Measurements from ENCODE around the gene UBAP1L. TPM values are rescaled to one million over a fixed set of nuclear protein-coding genes. Genes with fewer than 3 reads are reported as not detected.
"Not testable (repeated sequence)": the region's sequence is repeated elsewhere in the genome, so short reads cannot be mapped to it uniquely, and the experiment has no call there.

UBAP1L gene
- total and polyA plus RNA-seq, 8 donors: 1.5 to 11.4 (median 2.6) TPM

DNA sequence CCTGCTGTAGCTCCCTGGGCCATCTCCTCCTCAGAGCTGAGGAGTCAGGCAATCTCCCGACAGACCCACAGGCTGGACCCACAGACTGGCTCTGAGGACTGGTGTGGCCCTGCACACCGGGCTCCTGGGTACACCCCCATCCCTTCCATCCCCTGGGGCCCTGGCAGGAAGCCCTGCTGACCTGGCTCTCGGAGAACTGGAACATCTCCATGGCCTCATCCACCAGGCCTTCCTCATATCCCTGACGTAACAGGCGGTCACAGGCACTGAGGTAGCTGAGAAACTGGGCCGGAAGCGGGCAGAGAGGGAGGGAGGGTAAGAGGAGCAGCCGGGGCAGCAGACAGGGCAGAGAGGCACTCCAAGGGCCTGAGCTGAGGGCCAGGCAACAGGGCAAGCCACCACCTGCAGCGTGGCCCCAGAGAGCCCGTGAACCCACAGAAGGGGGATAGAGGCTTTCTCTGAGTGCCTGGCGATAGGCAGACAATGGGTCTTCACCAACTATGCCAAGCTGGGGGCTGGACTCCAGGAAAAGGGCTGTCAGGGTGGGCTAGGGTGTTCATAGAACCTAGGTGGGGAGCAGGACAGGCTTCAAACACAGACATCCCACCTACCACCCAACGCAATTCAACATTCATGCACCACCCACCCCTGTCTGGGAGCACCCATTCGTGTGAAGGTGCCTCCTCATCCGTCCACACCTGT is 20.6 kb downstream of the UBAP1L start:
- FAIRE-seq (no peak), DNase-seq (peak in 1 of 6 donors; percentile 44), ATAC-seq (peak in 1 of 4 donors; percentile 11)
- TF ChIP-seq, protein P1, sequence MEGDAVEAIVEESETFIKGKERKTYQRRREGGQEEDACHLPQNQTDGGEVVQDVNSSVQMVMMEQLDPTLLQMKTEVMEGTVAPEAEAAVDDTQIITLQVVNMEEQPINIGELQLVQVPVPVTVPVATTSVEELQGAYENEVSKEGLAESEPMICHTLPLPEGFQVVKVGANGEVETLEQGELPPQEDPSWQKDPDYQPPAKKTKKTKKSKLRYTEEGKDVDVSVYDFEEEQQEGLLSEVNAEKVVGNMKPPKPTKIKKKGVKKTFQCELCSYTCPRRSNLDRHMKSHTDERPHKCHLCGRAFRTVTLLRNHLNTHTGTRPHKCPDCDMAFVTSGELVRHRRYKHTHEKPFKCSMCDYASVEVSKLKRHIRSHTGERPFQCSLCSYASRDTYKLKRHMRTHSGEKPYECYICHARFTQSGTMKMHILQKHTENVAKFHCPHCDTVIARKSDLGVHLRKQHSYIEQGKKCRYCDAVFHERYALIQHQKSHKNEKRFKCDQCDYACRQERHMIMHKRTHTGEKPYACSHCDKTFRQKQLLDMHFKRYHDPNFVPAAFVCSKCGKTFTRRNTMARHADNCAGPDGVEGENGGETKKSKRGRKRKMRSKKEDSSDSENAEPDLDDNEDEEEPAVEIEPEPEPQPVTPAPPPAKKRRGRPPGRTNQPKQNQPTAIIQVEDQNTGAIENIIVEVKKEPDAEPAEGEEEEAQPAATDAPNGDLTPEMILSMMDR (IDR thresholded peaks at IDR 0.05): no peak
- Histone ChIP-seq H3K27ac (no peak overlapping the region), H3K27me3 (no peaks in the 10 kb centered on the region), H3K4me3 (no peak overlapping the region), H3K36me3 (peaks cover 0 to 10% (median 2%) of the 10 kb centered on the region in 3 donors), H3K4me1 (no peaks in the 10 kb centered on the region), H3K9me3 (no peaks in the 10 kb centered on the region)
- WGBS, 2 donors: 87 to 90% methylated on average over 14 of the region's 14 CpGs
- intact Hi-C loops (cut with DNase I): no loop called here

DNA sequence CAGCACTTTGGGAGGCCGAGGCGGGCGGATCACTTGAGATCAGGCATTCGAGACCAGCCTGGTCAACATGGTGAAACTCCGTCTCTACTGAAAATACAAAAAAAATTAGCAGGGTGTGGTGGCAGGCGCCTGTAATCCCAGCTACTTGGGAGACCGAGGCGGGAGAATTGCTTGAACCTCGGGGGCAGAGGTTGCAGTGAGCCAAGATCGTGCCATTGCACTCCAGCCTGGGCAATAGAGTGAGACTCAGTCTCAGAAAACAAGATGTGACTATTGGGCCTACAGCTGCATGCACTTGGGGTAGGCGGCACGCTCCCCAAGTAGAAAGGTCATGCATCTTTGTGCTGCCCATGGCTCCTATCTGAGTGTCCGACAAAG is 21.2 kb downstream of the UBAP1L start:
- not testable (repeated sequence) for FAIRE-seq

DNA sequence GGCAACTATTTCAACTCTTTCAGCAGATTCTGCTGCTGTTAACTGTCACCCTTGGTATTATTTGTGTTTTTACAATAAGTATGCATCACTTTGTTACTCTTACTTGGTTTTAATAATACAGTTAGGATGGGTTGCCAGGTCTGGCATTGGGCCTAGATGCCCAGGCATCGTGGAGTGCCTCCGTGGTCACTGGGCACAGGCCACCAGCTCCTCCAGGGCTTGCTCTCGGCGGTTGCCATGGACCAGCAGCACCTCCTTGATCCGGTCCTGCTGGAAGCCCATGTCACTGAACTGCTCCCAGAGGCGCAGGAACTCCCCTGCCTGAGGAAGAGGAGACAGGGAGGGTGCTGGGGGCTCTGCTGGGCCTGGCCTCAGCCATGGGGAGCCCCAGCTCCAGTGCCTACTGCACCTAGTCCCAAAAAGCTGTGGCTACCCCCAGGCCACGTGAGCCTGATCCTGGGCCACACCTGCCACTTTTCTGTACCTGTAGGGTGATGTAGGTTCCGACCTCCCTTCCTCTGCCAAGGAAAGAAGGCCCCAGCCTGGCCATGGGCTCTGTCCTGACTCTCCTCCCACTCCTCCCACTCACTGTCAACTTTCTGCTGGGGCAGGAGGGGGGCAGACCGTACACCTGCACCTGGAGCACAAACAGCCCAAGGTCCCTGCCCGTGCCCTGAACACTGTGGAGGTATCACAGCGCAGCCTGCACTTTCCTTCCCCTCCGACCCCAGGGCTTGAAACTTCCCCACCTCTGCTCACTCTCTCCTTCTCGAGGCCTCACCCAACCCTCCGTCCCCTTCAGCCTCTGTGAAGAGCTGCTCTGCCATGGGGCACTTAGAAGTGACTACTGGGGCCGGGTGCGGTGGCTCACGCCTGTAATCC is 21.8 kb downstream of the UBAP1L start:
- Histone ChIP-seq H3K27me3 (no peaks in the 10 kb centered on the region), H3K4me3 (no peak overlapping the region), H3K9me3 (no peaks in the 10 kb centered on the region), H3K4me1 (no peaks in the 10 kb centered on the region), H3K36me3 (peaks cover 0 to 1% (median 0%) of the 10 kb centered on the region in 3 donors), H3K27ac (no peak overlapping the region)
- DNase-seq (peak in 2 of 6 donors; percentile 29 to 40), ATAC-seq (no peak), FAIRE-seq (no peak)
- WGBS, 2 donors: 88 to 92% methylated on average over 17 of the region's 17 CpGs
- intact Hi-C loops (cut with DNase I): no loop called here
- TF ChIP-seq, protein P1 (IDR thresholded peaks at IDR 0.05): no peak

More for the DNA sequence above, 21.2 kb downstream of the UBAP1L start:
- ATAC-seq; intact Hi-C loops (cut with DNase I); H3K9me3 ChIP-seq; H3K4me1 ChIP-seq; H3K27me3 ChIP-seq; H3K36me3 ChIP-seq; H3K27ac ChIP-seq; H3K4me3 ChIP-seq: not testable (repeated sequence)
- 94 to 99% methylated on average over 13 of the region's 13 CpGs for WGBS, 2 donors
- peak in 1 of 6 donors; percentile 1 for DNase-seq

DNA sequence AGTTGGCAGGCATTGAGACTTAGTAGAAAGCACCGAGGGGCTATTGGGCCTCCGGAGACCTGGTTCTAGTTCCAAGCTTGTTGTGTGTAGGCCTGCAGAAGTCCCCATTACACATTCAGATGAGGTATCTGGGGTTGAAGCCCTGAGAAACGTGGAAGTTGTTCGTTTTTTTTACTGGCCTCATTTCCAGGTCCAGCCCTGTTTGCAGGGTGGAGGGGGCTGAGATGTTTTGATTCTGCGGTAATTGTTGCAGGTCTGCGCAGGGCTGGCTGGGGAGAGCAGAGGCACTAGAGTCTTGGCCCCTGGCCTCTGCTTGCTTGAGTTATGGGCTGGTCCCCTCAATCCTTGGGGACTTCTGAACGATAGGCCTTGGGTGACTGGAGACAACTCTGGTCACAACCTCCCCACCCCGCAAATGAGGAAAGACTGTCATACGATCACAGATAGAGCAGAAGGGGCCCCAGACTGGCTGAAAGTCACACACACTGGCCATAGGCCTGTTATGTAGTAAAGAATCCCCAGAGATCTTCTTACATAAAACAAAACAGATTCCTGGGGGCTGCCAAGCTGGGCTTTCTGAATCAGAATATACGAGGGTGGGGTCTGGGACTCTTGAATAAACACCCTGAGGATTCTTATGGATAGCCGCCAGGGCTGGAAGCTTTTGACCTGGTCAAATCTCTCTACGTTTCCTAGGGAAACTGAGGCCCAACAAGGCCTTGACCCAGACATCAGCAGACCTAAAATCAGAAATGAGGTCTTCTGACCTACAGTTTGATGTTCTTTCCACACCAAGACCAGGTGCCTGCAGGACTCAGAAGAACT is 22.8 kb downstream of the UBAP1L start:
- Histone ChIP-seq H3K27me3 (no peaks in the 10 kb centered on the region), H3K4me3 (no peak overlapping the region), H3K36me3 (no peaks in the 10 kb centered on the region), H3K4me1 (no peaks in the 10 kb centered on the region), H3K9me3 (no peaks in the 10 kb centered on the region), H3K27ac (no peak overlapping the region)
- FAIRE-seq (no peak), ATAC-seq (no peak), DNase-seq (peak in 1 of 6 donors; percentile 10)
- WGBS, 2 donors: 85% methylated on average over 12 of the region's 12 CpGs
- intact Hi-C loops (cut with DNase I): no loop called here
- TF ChIP-seq, protein P1 (IDR thresholded peaks at IDR 0.05): no peak
